ENCODE results near the gene CHEK2. TPM values are rescaled to one million over a fixed set of nuclear protein-coding genes. Genes with fewer than 3 reads are reported as not detected.

Gene CHEK2
- total and polyA plus RNA-seq, 7 experiments from 2014 or later, result 7.0 to 36.7 (median 10.6) TPM

DNA sequence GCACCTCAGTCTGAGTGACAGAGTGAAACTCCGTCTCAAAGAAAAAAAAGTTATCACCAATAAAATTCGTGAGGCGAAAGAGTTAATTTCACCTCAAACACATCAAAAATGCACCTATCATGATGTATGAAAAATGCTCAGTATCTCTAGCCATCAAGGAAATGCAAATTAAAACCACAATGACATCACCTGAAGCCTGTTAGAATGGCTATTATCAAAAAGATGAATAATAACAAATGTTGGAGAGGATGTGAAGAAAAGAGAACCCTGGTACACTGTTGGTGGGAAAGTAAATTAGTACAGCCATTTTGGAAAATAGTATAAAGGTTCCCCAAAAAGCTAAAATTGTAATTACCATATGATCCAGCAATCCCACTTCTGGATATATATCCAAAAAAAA, 23.6 kb downstream of the CHEK2 start:
- Histone ChIP-seq H3K4me1 (ENCODE audit: control insufficient read depth in 2 of 2, insufficient read depth in 2 of 2, low read length in 2 of 2) (no peaks in the 10 kb centered on the region), H3K4me3 (ENCODE audit: low read length) (no peak overlapping the region), H3K9me3 (ENCODE audit: control insufficient read depth in 2 of 3, low read length in 3 of 3) (no peaks in the 10 kb centered on the region), H3K36me3 (ENCODE audit: control insufficient read depth in 2 of 3, insufficient read depth in 3 of 3, low read length in 3 of 3) (peaks cover 0 to 6% (median 0%) of the 10 kb centered on the region in 3 experiments), H3K27me3 (ENCODE audit: control insufficient read depth in 2 of 2, insufficient read depth in 2 of 2, low read length in 2 of 2) (no peaks in the 10 kb centered on the region), H3K27ac (ENCODE audit: low read depth, low read length) (no peak overlapping the region)
- ChIA-PET POLR2A (no interaction called here), CTCF (no interaction called here)
- ATAC-seq (no peak), DNase-seq (no peak)
- Mint-ChIP-seq H3K27me3 (no peaks in the 10 kb centered on the region), H3K4me3 (no peak overlapping the region), H3K27ac (no peak overlapping the region), H3K9me3 (peaks cover 0 to 3% (median 0%) of the 10 kb centered on the region in 11 donors), H3K36me3 (peaks cover 4 to 33% (median 21%) of the 10 kb centered on the region in 5 donors), H3K4me1 (peaks cover 0 to 24% (median 0%) of the 10 kb centered on the region in 7 donors)
- intact Hi-C loops (cut with micrococcal nuclease), result no loop called here

DNA sequence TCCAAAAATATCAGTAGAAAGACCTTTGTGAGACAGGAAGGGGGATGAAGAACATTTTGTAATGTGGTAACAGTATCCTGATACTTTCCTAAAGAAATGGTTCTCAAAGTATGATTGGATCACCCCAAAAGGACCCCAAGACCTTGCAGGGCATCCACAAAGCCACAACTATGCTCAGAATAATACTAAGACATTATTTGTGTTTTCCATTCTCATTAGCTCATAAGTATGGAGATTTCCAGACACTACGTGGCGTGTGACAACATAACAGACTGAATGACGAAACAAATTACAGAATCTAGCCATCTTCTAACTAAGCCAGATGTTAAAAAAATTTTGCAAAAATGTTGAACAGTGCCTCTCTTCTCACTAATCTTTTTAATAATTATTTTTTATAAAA, 24.9 kb downstream of the CHEK2 start:
- POLR2A ChIA-PET, result no interaction called here
- Histone ChIP-seq H3K27ac (ENCODE audit: low read depth, low read length) (no peak overlapping the region), H3K36me3 (ENCODE audit: control insufficient read depth in 2 of 3, insufficient read depth in 3 of 3, low read length in 3 of 3) (no peaks in the 10 kb centered on the region), H3K4me1 (ENCODE audit: control insufficient read depth in 2 of 2, insufficient read depth in 2 of 2, low read length in 2 of 2) (no peaks in the 10 kb centered on the region), H3K27me3 (ENCODE audit: control insufficient read depth in 2 of 2, insufficient read depth in 2 of 2, low read length in 2 of 2) (no peaks in the 10 kb centered on the region), H3K4me3 (ENCODE audit: low read length) (no peak overlapping the region), H3K9me3 (ENCODE audit: control insufficient read depth in 2 of 3, low read length in 3 of 3) (no peaks in the 10 kb centered on the region)
- Mint-ChIP-seq H3K4me3 (no peak overlapping the region), H3K27me3 (no peaks in the 10 kb centered on the region), H3K9me3 (peaks cover 0 to 3% (median 0%) of the 10 kb centered on the region in 11 donors), H3K36me3 (peaks cover 4 to 44% (median 19%) of the 10 kb centered on the region in 5 donors), H3K4me1 (peaks cover 0 to 24% (median 0%) of the 10 kb centered on the region in 7 donors), H3K27ac (no peak overlapping the region)
- CTCF ChIA-PET, result no interaction called here
- DNase-seq, result no peak
- ATAC-seq, result no peak
- intact Hi-C loops (cut with micrococcal nuclease), result no loop called here

DNA sequence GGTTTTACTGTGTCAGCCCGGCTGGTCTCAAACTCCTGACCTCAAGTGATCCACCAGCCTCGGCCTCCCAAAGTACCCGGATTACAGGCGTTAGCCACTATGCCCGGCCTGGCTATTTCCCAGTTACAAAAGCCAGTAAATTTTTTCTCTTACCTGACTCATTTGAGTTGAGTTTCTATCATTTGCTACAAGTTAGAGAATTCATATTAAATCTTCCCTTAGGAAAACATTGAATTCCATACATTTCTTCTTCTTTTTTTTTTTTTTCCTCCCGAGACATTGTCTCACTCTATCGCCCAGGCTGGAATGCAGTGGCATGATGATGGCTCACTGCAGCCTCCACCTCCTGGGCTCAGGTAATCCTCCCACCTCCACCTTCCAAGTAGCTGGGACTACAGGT, 26.0 kb downstream of the CHEK2 start:
- H3K27ac Mint-ChIP-seq, result no peak overlapping the region
- no peaks in the 10 kb centered on the region for H3K27me3 Mint-ChIP-seq
- no peaks in the 10 kb centered on the region for H3K9me3 ChIP-seq (ENCODE audit: control insufficient read depth in 2 of 3, low read length in 3 of 3)
- peaks cover 0 to 3% (median 0%) of the 10 kb centered on the region in 3 experiments for H3K36me3 ChIP-seq (ENCODE audit: control insufficient read depth in 2 of 3, insufficient read depth in 3 of 3, low read length in 3 of 3)
- POLR2A ChIA-PET, result no interaction called here
- DNase-seq (no peak), ATAC-seq (no peak)
- H3K4me1 Mint-ChIP-seq, result peaks cover 0 to 24% (median 0%) of the 10 kb centered on the region in 7 donors
- no peaks in the 10 kb centered on the region for H3K4me1 ChIP-seq (ENCODE audit: control insufficient read depth in 2 of 2, insufficient read depth in 2 of 2, low read length in 2 of 2)
- H3K27ac ChIP-seq (ENCODE audit: low read depth, low read length), result no peak overlapping the region
- CTCF ChIA-PET, result interaction anchor here (0.6 kb wide), 1 partner anchor 94 kb away, joined by 3 read pairs; no protein-coding TSS in a partner anchor
- peaks cover 2 to 48% (median 21%) of the 10 kb centered on the region in 5 donors for H3K36me3 Mint-ChIP-seq
- no peak overlapping the region for H3K4me3 Mint-ChIP-seq
- no peaks in the 10 kb centered on the region for H3K27me3 ChIP-seq (ENCODE audit: control insufficient read depth in 2 of 2, insufficient read depth in 2 of 2, low read length in 2 of 2)
- intact Hi-C loops (cut with micrococcal nuclease), result no loop called here
- H3K9me3 Mint-ChIP-seq, result peaks cover 0 to 3% (median 0%) of the 10 kb centered on the region in 11 donors
- H3K4me3 ChIP-seq (ENCODE audit: low read length), result no peak overlapping the region

DNA sequence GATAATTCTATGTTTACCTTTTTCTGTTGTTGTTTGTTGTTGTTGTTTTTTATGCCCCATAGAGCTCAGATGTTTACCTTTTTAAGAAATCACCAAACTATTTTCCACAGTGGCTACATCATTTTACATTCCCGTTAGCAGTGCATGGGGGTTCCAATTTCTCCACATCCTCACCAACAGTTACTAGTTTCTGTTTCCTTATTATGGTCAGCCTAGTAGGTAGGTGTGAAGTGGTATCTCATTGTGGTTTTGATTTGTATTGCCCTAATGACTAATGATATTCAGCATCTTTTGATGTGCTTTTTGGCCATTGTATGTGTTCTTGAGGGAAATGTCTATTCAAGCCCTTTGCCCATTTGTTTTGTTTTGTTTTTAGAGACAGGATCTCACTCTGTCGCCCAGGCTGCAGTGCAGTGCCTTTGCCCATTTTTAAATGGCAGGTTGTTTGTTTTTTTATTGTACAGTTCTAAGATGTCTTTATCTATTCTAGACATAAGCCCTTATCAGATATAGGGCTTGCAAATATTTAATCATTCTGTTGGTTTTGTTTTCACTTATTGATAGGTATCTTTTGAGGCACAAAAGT, 27.5 kb downstream of the CHEK2 start:
- peaks cover 0 to 3% (median 0%) of the 10 kb centered on the region in 11 donors for H3K9me3 Mint-ChIP-seq
- CTCF ChIA-PET, result no interaction called here
- ATAC-seq, result no peak

DNA sequence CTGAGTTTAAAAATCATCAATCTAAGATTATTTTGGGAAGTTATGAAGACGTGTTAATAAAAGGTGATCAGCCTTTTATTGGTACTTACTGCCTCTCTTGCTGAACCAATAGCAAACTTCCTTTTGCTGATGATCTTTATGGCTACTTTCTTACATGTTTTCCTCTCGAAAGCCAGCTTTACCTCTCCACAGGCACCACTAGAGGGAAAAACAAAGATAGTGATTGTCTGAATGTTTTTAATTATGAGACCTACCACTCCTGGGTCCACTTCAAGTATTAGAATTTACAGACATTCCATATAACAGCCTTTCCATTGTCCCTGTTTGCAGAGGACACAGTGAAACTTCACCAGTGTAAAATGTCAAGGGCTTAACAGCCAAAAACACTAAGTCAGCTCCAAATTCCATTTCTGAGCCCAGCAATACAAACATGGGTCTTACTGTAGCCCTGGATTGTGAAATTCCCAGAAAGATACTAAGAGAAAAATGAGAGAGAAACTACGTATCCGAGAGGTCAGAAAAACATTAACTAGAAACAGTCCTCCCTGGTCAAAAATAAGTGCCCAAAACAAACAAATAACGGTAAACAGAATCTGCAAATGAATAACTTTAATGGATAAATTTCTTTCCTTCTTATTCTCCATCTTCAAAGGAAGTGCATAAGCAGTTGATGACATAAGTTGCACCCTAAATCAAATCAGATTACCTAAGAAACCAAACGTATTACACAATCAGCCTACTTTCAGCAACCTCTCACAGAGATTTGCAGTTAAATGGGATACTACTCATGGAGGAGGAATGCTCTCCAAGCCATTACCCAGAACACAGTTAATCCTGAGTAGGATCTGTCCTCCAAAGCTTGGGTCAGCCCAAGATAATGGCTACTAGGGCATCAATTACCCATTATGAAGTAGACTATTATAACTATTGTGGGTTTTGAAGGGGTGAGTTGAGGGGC, 29.5 kb downstream of the CHEK2 start:
- ChIA-PET POLR2A (interaction anchor here (0.7 kb wide), 1 partner anchor 61 kb away, joined by 3 read pairs; no protein-coding TSS in a partner anchor), CTCF (interaction anchor here (0.6 kb wide), 1 partner anchor 104 kb away, joined by 3 read pairs; no protein-coding TSS in a partner anchor)
- H3K27me3 Mint-ChIP-seq, result no peaks in the 10 kb centered on the region
- peaks cover 0 to 3% (median 0%) of the 10 kb centered on the region in 3 experiments for H3K36me3 ChIP-seq (ENCODE audit: control insufficient read depth in 2 of 3, insufficient read depth in 3 of 3, low read length in 3 of 3)
- H3K4me1 Mint-ChIP-seq, result peaks cover 0 to 19% (median 0%) of the 10 kb centered on the region in 7 donors
- peaks cover 0 to 47% (median 30%) of the 10 kb centered on the region in 5 donors for H3K36me3 Mint-ChIP-seq
- intact Hi-C loops (cut with micrococcal nuclease), result no loop called here
- no peaks in the 10 kb centered on the region for H3K4me1 ChIP-seq (ENCODE audit: control insufficient read depth in 2 of 2, insufficient read depth in 2 of 2, low read length in 2 of 2)
- no peak overlapping the region for H3K27ac ChIP-seq (ENCODE audit: low read depth, low read length)
- no peak overlapping the region for H3K4me3 Mint-ChIP-seq
- no peak overlapping the region for H3K27ac Mint-ChIP-seq
- no peak for DNase-seq
- no peak overlapping the region for H3K4me3 ChIP-seq (ENCODE audit: low read length)
- ATAC-seq, result no peak
- H3K9me3 Mint-ChIP-seq, result no peaks in the 10 kb centered on the region
- no peaks in the 10 kb centered on the region for H3K9me3 ChIP-seq (ENCODE audit: control insufficient read depth in 2 of 3, low read length in 3 of 3)
- H3K27me3 ChIP-seq (ENCODE audit: control insufficient read depth in 2 of 2, insufficient read depth in 2 of 2, low read length in 2 of 2), result no peaks in the 10 kb centered on the region

More for the DNA sequence above, 27.5 kb downstream of the CHEK2 start:
- no peak overlapping the region for H3K4me3 Mint-ChIP-seq
- peaks cover 0 to 3% (median 0%) of the 10 kb centered on the region in 3 experiments for H3K36me3 ChIP-seq (ENCODE audit: control insufficient read depth in 2 of 3, insufficient read depth in 3 of 3, low read length in 3 of 3)
- H3K4me3 ChIP-seq (ENCODE audit: low read length), result no peak overlapping the region
- no peaks in the 10 kb centered on the region for H3K27me3 ChIP-seq (ENCODE audit: control insufficient read depth in 2 of 2, insufficient read depth in 2 of 2, low read length in 2 of 2)
- no peak overlapping the region for H3K27ac ChIP-seq (ENCODE audit: low read depth, low read length)
- no peaks in the 10 kb centered on the region for H3K4me1 ChIP-seq (ENCODE audit: control insufficient read depth in 2 of 2, insufficient read depth in 2 of 2, low read length in 2 of 2)
- no peaks in the 10 kb centered on the region for H3K9me3 ChIP-seq (ENCODE audit: control insufficient read depth in 2 of 3, low read length in 3 of 3)
- H3K27me3 Mint-ChIP-seq, result no peaks in the 10 kb centered on the region
- peaks cover 0 to 44% (median 24%) of the 10 kb centered on the region in 5 donors for H3K36me3 Mint-ChIP-seq
- intact Hi-C loops (cut with micrococcal nuclease), result no loop called here
- DNase-seq, result no peak
- POLR2A ChIA-PET, result interaction anchor here (0.6 kb wide), 1 partner anchor 90 kb away, joined by 4 read pairs; no protein-coding TSS in a partner anchor
- peaks cover 0 to 24% (median 0%) of the 10 kb centered on the region in 7 donors for H3K4me1 Mint-ChIP-seq
- H3K27ac Mint-ChIP-seq, result no peak overlapping the region

DNA sequence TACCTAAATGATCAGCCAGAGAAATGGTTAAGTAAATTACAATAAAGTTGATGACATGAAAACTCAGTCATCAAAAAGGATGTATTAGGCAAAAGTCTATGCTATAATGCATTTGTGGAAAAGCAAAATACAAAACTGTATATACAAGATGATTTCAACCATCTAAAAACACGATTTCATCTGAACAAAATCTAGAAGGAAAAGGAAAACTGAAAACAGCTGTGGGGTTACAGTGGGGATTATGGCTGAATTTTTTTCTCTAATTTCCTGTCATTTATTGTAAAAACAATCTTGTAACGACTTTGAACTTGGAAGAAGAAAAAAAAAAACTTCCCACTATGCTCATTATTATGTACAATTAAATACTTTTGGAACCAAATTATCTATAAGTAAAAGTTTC, 30.3 kb downstream of the CHEK2 start:
- Mint-ChIP-seq H3K9me3 (no peaks in the 10 kb centered on the region), H3K36me3 (peaks cover 0 to 53% (median 33%) of the 10 kb centered on the region in 5 donors)
- POLR2A ChIA-PET, result no interaction called here

More for the DNA sequence above, 30.3 kb downstream of the CHEK2 start:
- DNase-seq (no peak), ATAC-seq (no peak)
- intact Hi-C loops (cut with micrococcal nuclease), result no loop called here
- Mint-ChIP-seq H3K27ac (no peak overlapping the region), H3K27me3 (no peaks in the 10 kb centered on the region), H3K4me1 (peaks cover 0 to 19% (median 0%) of the 10 kb centered on the region in 7 donors), H3K4me3 (no peak overlapping the region)
- Histone ChIP-seq H3K36me3 (ENCODE audit: control insufficient read depth in 2 of 3, insufficient read depth in 3 of 3, low read length in 3 of 3) (peaks cover 0 to 3% (median 0%) of the 10 kb centered on the region in 3 experiments), H3K4me1 (ENCODE audit: control insufficient read depth in 2 of 2, insufficient read depth in 2 of 2, low read length in 2 of 2) (no peaks in the 10 kb centered on the region), H3K27me3 (ENCODE audit: control insufficient read depth in 2 of 2, insufficient read depth in 2 of 2, low read length in 2 of 2) (no peaks in the 10 kb centered on the region), H3K27ac (ENCODE audit: low read depth, low read length) (no peak overlapping the region), H3K4me3 (ENCODE audit: low read length) (no peak overlapping the region), H3K9me3 (ENCODE audit: control insufficient read depth in 2 of 3, low read length in 3 of 3) (no peaks in the 10 kb centered on the region)
- CTCF ChIA-PET, result no interaction called here

Data from naive thymus-derived CD4-positive, alpha-beta T cell (primary cell).